ENCODE results near the gene DHX35.

DHX35 gene

DNA sequence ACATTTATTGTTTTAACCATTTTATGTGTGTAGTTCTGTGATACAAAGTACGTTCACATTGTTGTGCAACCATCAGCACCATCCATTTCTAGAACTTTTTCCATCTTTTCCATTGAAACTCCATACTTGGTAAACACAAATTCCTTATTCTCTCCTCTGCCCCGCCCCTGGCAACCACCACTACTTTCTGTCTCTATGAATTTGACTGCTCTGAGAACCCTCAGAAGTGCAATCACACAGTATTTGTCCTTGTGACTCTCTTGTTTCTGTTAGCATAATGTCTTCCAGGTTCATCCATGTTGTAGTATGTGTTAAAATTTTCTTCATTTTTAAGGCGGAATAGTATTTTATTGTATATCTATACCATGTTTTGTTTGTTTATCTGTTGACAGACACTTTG lies 56.9 kb downstream of the DHX35 start:
- Histone ChIP-seq H3K4me1 (ENCODE audit: insufficient read depth, insufficient read length) (no peaks in the 10 kb centered on the region), H3K9me3 (ENCODE audit: insufficient read depth, low read length) (peaks cover 16% of the 10 kb centered on the region; the same call in 1 of the 2 replicates), H3K9ac (ENCODE audit: insufficient read length, low read depth) (no peak overlapping the region), H3K27me3 (ENCODE audit: insufficient read depth, insufficient read length) (no peaks in the 10 kb centered on the region), H3K4me3 (ENCODE audit: insufficient read length, low read depth) (no peak overlapping the region), H3K36me3 (ENCODE audit: insufficient read depth, insufficient read length, low read length) (peaks cover 90% of the 10 kb centered on the region)
- no peak for DNase-seq (ENCODE audit: low read depth, low spot score)
- TF ChIP-seq SUZ12 (IDR thresholded peaks at IDR 0.05; ENCODE audit: extremely low read depth, insufficient read depth, insufficient read length): no peak
- no peak for TF ChIP-seq YY1 (IDR thresholded peaks at IDR 0.05; ENCODE audit: insufficient read depth, insufficient read length)

DNA sequence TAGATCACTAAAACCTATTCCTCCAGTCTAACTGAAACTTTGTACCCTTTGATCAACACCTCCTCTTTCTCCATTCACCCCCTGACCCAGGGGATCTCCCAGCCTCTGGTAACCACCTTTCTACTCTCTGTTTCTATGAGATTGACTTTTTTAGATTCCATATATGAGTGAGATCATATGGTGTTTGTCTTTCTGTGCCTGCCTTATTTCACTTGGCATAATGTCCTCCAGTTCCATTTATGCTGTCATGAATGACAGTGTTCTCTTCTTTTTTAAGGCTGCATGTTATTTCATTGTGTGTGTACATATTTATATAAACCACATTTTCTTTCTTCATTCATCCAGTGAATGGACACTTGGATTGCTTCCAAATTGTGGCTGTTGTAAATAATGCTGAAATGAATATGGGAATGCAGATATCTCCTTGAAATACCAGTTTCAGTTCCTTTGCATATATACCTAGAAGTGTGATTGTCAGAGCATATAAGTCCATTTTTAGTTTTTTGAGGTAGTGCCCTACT lies 57.7 kb downstream of the DHX35 start:
- peaks cover 16% of the 10 kb centered on the region; the same call in 1 of the 2 replicates for H3K9me3 ChIP-seq (ENCODE audit: insufficient read depth, low read length)
- TF ChIP-seq ZNF274 (IDR thresholded peaks at IDR 0.05; ENCODE audit: low read depth, low read length) (no peak), SUZ12 (IDR thresholded peaks at IDR 0.05; ENCODE audit: extremely low read depth, insufficient read depth, insufficient read length) (no peak), YY1 (IDR thresholded peaks at IDR 0.05; ENCODE audit: insufficient read depth, insufficient read length) (no peak)
- no peak overlapping the region for H3K9ac ChIP-seq (ENCODE audit: insufficient read length, low read depth)
- H3K27me3 ChIP-seq (ENCODE audit: insufficient read depth, insufficient read length): no peaks in the 10 kb centered on the region
- no peak for DNase-seq (ENCODE audit: low read depth, low spot score)
- peaks cover 89% of the 10 kb centered on the region for H3K36me3 ChIP-seq (ENCODE audit: insufficient read depth, insufficient read length, low read length)
- H3K4me1 ChIP-seq (ENCODE audit: insufficient read depth, insufficient read length): no peaks in the 10 kb centered on the region
- H3K4me3 ChIP-seq (ENCODE audit: insufficient read length, low read depth): no peak overlapping the region

DNA sequence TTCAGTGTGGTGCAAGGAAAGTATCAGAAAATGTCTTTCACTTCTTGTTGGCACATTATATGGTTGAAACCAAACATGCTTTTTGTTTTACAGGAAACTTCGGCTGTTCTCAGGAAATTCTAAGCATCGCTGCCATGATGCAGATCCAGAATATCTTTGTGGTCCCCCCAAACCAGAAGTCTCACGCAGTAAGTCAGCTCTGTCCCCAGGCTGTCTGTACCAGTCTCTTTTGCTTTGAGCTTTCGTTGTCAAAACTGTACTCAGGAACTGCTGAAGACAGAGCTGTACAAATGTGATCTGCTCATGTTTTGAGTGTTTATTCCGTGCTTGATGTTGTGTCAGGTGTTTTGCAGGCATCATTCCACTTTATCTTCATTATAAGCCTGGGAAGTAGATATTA lies 59.6 kb downstream of the DHX35 start:
- Histone ChIP-seq H3K4me3 (ENCODE audit: insufficient read length, low read depth) (no peak overlapping the region), H3K36me3 (ENCODE audit: insufficient read depth, insufficient read length, low read length) (peaks cover 91% of the 10 kb centered on the region), H3K9me3 (ENCODE audit: insufficient read depth, low read length) (0 out of 2 replicates have a peak, but pooled peaks cover 4% of the 10 kb centered on the region), H3K4me1 (ENCODE audit: insufficient read depth, insufficient read length) (no peaks in the 10 kb centered on the region), H3K9ac (ENCODE audit: insufficient read length, low read depth) (no peak overlapping the region), H3K27me3 (ENCODE audit: insufficient read depth, insufficient read length) (no peaks in the 10 kb centered on the region)
- TF ChIP-seq SUZ12 (IDR thresholded peaks at IDR 0.05; ENCODE audit: extremely low read depth, insufficient read depth, insufficient read length) (no peak), ZNF274 (IDR thresholded peaks at IDR 0.05; ENCODE audit: low read depth, low read length) (no peak), YY1 (IDR thresholded peaks at IDR 0.05; ENCODE audit: insufficient read depth, insufficient read length) (no peak)
- no peak for DNase-seq (ENCODE audit: low read depth, low spot score)

DNA sequence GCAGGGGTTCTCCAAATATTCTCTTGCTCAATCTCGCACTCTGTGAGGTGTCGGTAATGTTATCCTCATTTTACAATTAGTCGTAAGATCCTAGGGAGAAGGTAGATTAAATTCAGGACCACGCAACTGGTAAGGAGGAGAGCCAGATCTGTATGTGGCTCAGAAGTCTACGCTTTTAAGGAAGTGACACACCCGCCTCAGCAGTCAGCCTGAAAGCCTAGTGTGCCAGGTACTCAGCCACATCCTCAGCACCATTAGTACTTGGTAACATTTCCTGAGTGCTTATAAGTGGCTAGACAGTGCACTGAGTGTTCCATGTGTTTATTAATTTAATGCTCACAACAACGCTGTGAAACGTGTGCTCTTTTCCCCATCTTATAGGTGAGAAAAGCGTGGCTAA lies 63.7 kb downstream of the DHX35 start:
- TF ChIP-seq YY1 (IDR thresholded peaks at IDR 0.05; ENCODE audit: insufficient read depth, insufficient read length): no peak
- no peak for TF ChIP-seq SUZ12 (IDR thresholded peaks at IDR 0.05; ENCODE audit: extremely low read depth, insufficient read depth, insufficient read length)
- TF ChIP-seq ZNF274 (IDR thresholded peaks at IDR 0.05; ENCODE audit: low read depth, low read length): no peak
- Histone ChIP-seq H3K9ac (ENCODE audit: insufficient read length, low read depth) (no peak overlapping the region), H3K4me1 (ENCODE audit: insufficient read depth, insufficient read length) (no peaks in the 10 kb centered on the region), H3K4me3 (ENCODE audit: insufficient read length, low read depth) (no peak overlapping the region), H3K27me3 (ENCODE audit: insufficient read depth, insufficient read length) (no peaks in the 10 kb centered on the region), H3K9me3 (ENCODE audit: insufficient read depth, low read length) (no peaks in the 10 kb centered on the region), H3K36me3 (ENCODE audit: insufficient read depth, insufficient read length, low read length) (peaks cover 76% of the 10 kb centered on the region)
- DNase-seq (ENCODE audit: low read depth, low spot score): no peak

DNA sequence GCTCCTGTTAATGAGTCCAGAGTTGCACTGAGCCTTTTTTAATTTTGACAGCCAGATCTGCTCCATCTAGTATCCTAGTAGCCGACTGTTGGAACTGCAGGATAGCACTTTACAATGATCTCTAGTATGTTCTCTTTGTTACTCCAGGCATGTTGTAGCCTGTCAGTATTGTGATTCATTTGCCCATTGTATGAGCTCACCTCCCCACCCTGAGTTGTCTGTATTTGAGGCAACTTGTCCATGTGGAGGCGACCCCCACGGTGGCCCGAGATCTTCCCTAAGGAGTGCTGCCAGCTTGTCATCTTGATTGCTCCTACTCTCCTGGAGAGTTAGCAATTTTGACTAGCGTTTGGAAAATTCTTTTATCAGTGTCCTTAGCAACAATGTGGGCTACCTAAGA lies 67.2 kb downstream of the DHX35 start:
- Histone ChIP-seq H3K4me1 (ENCODE audit: insufficient read depth, insufficient read length) (no peaks in the 10 kb centered on the region), H3K9me3 (ENCODE audit: insufficient read depth, low read length) (no peaks in the 10 kb centered on the region), H3K36me3 (ENCODE audit: insufficient read depth, insufficient read length, low read length) (peaks cover 67% of the 10 kb centered on the region), H3K9ac (ENCODE audit: insufficient read length, low read depth) (no peak overlapping the region), H3K4me3 (ENCODE audit: insufficient read length, low read depth) (no peak overlapping the region), H3K27me3 (ENCODE audit: insufficient read depth, insufficient read length) (no peaks in the 10 kb centered on the region)
- no peak for DNase-seq (ENCODE audit: low read depth, low spot score)
- no peak for TF ChIP-seq SUZ12 (IDR thresholded peaks at IDR 0.05; ENCODE audit: extremely low read depth, insufficient read depth, insufficient read length)
- no peak for TF ChIP-seq ZNF274 (IDR thresholded peaks at IDR 0.05; ENCODE audit: low read depth, low read length)
- no peak for TF ChIP-seq YY1 (IDR thresholded peaks at IDR 0.05; ENCODE audit: insufficient read depth, insufficient read length)

DNA sequence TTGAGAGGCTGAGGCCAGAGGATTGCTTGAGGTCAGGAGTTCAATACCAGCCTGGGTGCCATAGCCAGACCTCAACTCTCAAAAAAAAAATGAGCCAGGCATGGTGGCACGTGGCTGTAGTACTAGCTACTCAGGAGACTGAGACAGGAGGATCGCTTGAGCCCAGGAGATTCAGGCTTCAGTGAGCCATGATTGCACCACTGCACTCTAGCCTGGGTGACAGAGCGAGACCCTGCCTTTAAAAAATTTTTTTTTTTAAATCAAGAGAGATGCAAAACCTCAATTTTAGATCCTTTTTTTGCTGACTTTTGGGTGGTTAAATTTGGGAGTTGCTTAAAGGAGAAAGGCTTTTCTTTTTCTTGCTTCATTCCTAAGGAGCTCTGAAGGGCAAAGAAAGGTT lies 70.9 kb downstream of the DHX35 start:
- DNase-seq (ENCODE audit: low read depth, low spot score): no peak
- TF ChIP-seq YY1 (IDR thresholded peaks at IDR 0.05; ENCODE audit: insufficient read depth, insufficient read length) (no peak), ZNF274 (IDR thresholded peaks at IDR 0.05; ENCODE audit: low read depth, low read length) (no peak), SUZ12 (IDR thresholded peaks at IDR 0.05; ENCODE audit: extremely low read depth, insufficient read depth, insufficient read length) (no peak)
- H3K9ac ChIP-seq (ENCODE audit: insufficient read length, low read depth): no peak overlapping the region
- H3K9me3 ChIP-seq (ENCODE audit: insufficient read depth, low read length): no peaks in the 10 kb centered on the region
- no peak overlapping the region for H3K4me3 ChIP-seq (ENCODE audit: insufficient read length, low read depth)
- no peaks in the 10 kb centered on the region for H3K4me1 ChIP-seq (ENCODE audit: insufficient read depth, insufficient read length)
- H3K36me3 ChIP-seq (ENCODE audit: insufficient read depth, insufficient read length, low read length): peaks cover 72% of the 10 kb centered on the region
- no peaks in the 10 kb centered on the region for H3K27me3 ChIP-seq (ENCODE audit: insufficient read depth, insufficient read length)

DNA sequence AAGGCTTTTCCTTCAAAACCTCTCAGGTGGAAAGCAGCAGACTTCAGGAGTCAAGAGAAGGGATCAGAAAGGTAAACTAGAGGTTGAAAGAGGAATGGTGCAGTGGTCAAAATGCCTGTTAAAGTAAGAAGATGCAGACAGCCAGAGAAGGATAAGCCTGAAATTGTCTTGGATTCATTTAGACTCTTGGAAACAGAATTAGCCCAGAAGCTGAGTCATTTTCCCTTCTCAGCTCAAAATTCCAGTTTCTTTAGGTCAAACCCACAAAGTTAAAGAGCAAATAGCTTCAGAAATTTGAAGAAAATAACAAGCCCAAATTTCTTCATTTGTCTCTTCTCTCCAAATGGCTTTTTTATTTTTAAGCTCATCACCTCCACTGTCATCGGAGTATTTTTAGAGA lies 73.9 kb downstream of the DHX35 start:
- DNase-seq (ENCODE audit: low read depth, low spot score): no peak
- H3K9me3 ChIP-seq (ENCODE audit: insufficient read depth, low read length): no peaks in the 10 kb centered on the region
- TF ChIP-seq SUZ12 (IDR thresholded peaks at IDR 0.05; ENCODE audit: extremely low read depth, insufficient read depth, insufficient read length) (no peak), ZNF274 (IDR thresholded peaks at IDR 0.05; ENCODE audit: low read depth, low read length) (no peak), YY1 (IDR thresholded peaks at IDR 0.05; ENCODE audit: insufficient read depth, insufficient read length) (no peak)
- no peak overlapping the region for H3K9ac ChIP-seq (ENCODE audit: insufficient read length, low read depth)
- H3K4me1 ChIP-seq (ENCODE audit: insufficient read depth, insufficient read length): no peaks in the 10 kb centered on the region
- peaks cover 85% of the 10 kb centered on the region for H3K36me3 ChIP-seq (ENCODE audit: insufficient read depth, insufficient read length, low read length)
- H3K4me3 ChIP-seq (ENCODE audit: insufficient read length, low read depth): no peak overlapping the region
- no peaks in the 10 kb centered on the region for H3K27me3 ChIP-seq (ENCODE audit: insufficient read depth, insufficient read length)
